ENCODE data around the gene TECTB. TPM values are rescaled to one million over a fixed set of nuclear protein-coding genes. Genes with fewer than 3 reads are reported as not detected.
A peak's percentile ranks its signal among the peaks of the same experiment; 100 is the strongest.

TECTB gene
- total RNA-seq, 1 donor from 2014 or later, result not detected

DNA sequence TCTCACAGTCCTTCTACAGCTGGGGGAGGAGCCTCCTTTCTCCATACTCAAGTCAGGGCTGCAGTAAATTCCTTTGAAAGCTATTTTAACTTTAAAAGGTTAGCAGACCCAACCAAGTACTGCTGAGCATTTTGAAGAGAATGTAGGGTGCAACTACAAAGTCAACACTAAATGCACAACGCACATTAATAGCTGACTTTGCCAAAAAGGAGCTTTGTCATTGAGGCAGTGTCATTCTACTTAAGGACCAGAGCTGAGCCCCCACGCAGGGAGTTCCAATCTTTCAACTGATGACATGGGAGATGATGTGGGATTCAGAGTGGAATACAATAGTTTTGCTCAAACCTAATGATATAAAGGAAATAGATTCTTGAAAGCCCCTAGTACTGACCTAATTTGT lies 20.3 kb downstream of the TECTB start:
- Mint-ChIP-seq H3K9me3 (ENCODE audit: unreplicated experiment) (no peaks in the 10 kb centered on the region), H3K36me3 (ENCODE audit: low read depth, unreplicated experiment) (no peaks in the 10 kb centered on the region), H3K27ac (ENCODE audit: unreplicated experiment) (no peak overlapping the region), H3K27me3 (ENCODE audit: low read depth, unreplicated experiment) (peaks cover 7% of the 10 kb centered on the region), H3K4me3 (ENCODE audit: unreplicated experiment) (no peak overlapping the region), H3K4me1 (ENCODE audit: low read depth, unreplicated experiment) (no peaks in the 10 kb centered on the region)
- Histone ChIP-seq H3K4me2 (ENCODE audit: low read length) (no peak overlapping the region), H3K27ac (ENCODE audit: low read depth, low read length) (no peak overlapping the region), H3K79me2 (ENCODE audit: insufficient read depth, low read length) (no peaks in the 10 kb centered on the region), H3K27me3 (ENCODE audit: insufficient read depth, low read length) (no peaks in the 10 kb centered on the region), H2AFZ (ENCODE audit: low read depth, low read length) (no peak overlapping the region), H3K4me1 (ENCODE audit: insufficient read depth, low read length) (no peaks in the 10 kb centered on the region), H3K4me3 (ENCODE audit: insufficient read depth, low read depth, low read length) (no peak overlapping the region), H3K9ac (ENCODE audit: low read length) (no peak overlapping the region), H3K9me3 (ENCODE audit: insufficient read depth, low read depth, low read length) (no peaks in the 10 kb centered on the region), H3K36me3 (ENCODE audit: insufficient read depth, low read length) (no peaks in the 10 kb centered on the region), H4K20me1 (ENCODE audit: insufficient read depth, low read length) (no peaks in the 10 kb centered on the region)
- no peak for TF ChIP-seq EZH2 (IDR thresholded peaks at IDR 0.05; ENCODE audit: insufficient read depth, low read length)
- TF ChIP-seq, protein P1, sequence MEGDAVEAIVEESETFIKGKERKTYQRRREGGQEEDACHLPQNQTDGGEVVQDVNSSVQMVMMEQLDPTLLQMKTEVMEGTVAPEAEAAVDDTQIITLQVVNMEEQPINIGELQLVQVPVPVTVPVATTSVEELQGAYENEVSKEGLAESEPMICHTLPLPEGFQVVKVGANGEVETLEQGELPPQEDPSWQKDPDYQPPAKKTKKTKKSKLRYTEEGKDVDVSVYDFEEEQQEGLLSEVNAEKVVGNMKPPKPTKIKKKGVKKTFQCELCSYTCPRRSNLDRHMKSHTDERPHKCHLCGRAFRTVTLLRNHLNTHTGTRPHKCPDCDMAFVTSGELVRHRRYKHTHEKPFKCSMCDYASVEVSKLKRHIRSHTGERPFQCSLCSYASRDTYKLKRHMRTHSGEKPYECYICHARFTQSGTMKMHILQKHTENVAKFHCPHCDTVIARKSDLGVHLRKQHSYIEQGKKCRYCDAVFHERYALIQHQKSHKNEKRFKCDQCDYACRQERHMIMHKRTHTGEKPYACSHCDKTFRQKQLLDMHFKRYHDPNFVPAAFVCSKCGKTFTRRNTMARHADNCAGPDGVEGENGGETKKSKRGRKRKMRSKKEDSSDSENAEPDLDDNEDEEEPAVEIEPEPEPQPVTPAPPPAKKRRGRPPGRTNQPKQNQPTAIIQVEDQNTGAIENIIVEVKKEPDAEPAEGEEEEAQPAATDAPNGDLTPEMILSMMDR (IDR thresholded peaks at IDR 0.05; ENCODE audit: insufficient read depth, low read depth, low read length), result no peak
- FAIRE-seq (no peak), DNase-seq (ENCODE audit: low read depth) (no peak)

DNA sequence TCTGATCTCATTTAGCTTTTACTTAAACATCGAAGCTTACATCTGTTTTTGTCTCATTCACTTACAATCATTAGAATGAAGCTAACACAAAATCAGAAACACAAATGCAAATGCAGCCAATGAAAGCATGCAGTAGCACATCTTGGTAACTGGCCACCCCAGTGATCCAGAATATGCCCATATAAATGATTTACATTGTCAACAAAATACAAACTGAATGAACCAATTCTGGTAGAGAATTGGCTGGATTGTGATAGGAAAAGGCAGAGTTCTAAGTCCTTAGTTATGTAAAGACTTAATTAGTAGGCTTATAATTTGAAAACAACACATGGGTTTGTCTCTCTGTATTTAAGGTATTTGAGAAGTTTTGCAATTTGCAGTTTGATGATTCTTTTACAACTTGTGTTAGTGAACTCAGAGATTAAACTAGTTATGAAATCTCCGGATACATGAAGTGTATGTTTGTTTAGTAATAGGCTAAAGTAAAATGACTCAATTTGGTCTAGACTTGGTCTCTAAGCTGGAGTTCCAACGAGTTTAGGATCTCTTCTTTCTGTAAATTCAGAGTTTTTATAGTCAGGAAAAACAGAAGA lies 21.2 kb downstream of the TECTB start:
- H3K27me3 Mint-ChIP-seq (ENCODE audit: low read depth, unreplicated experiment), result peaks cover 9% of the 10 kb centered on the region
- H3K9me3 Mint-ChIP-seq (ENCODE audit: unreplicated experiment), result no peaks in the 10 kb centered on the region
- Histone ChIP-seq H3K79me2 (ENCODE audit: insufficient read depth, low read length) (no peaks in the 10 kb centered on the region), H3K27me3 (ENCODE audit: insufficient read depth, low read length) (no peaks in the 10 kb centered on the region), H3K9me3 (ENCODE audit: insufficient read depth, low read depth, low read length) (no peaks in the 10 kb centered on the region), H3K9ac (ENCODE audit: low read length) (no peak overlapping the region), H3K36me3 (ENCODE audit: insufficient read depth, low read length) (no peaks in the 10 kb centered on the region), H4K20me1 (ENCODE audit: insufficient read depth, low read length) (no peaks in the 10 kb centered on the region), H3K27ac (ENCODE audit: low read depth, low read length) (no peak overlapping the region), H3K4me2 (ENCODE audit: low read length) (no peak overlapping the region), H3K4me3 (ENCODE audit: insufficient read depth, low read depth, low read length) (no peak overlapping the region), H3K4me1 (ENCODE audit: insufficient read depth, low read length) (no peaks in the 10 kb centered on the region), H2AFZ (ENCODE audit: low read depth, low read length) (no peak overlapping the region)
- H3K4me3 Mint-ChIP-seq (ENCODE audit: unreplicated experiment), result no peak overlapping the region
- no peak for TF ChIP-seq EZH2 (IDR thresholded peaks at IDR 0.05; ENCODE audit: insufficient read depth, low read length)
- TF ChIP-seq, protein P1 (IDR thresholded peaks at IDR 0.05; ENCODE audit: insufficient read depth, low read depth, low read length), result no peak
- no peak overlapping the region for H3K27ac Mint-ChIP-seq (ENCODE audit: unreplicated experiment)
- DNase-seq (ENCODE audit: low read depth) (no peak), FAIRE-seq (peak; percentile 59)
- no peaks in the 10 kb centered on the region for H3K4me1 Mint-ChIP-seq (ENCODE audit: low read depth, unreplicated experiment)
- H3K36me3 Mint-ChIP-seq (ENCODE audit: low read depth, unreplicated experiment), result no peaks in the 10 kb centered on the region

DNA sequence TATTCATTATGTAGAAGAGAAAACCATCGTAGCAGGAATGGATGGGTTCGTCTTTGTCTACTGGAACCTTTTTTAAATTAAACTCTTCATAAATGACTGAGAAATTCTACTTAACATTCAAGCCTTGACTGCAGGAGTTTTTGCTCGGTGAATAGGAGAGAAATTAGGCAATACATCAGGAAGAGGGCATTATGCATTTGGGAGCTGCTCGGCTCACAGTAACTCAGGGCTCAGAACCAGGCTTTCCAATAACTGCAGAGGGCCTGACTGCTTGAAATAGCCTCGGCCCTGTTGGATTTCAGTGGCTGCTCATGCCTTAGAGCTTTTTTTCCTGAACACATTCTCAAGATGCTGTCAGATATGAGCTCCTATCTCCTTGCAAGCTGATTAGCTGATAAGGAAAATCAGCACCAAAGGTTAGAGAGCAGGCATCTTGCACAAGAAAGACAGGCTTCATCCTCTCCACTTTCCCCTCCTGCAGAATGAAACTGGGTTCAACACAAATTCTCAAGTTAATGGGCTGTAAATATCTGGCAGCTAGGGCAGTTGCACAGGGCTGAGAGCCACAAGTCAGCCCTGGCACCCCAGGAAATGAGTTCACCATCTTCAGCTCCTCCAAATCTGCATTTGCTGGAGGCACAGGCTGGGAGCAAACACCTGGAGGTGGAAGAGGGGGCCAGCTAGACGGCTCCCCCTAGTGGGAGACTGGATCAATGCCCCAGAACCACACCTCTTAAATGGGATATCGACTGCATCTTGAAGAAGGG lies 24.3 kb downstream of the TECTB start:
- DNase-seq (ENCODE audit: low read depth) (peak; percentile 1), FAIRE-seq (no peak)
- H3K9me3 Mint-ChIP-seq (ENCODE audit: unreplicated experiment), result no peaks in the 10 kb centered on the region
- Histone ChIP-seq H3K4me2 (ENCODE audit: low read length) (no peak overlapping the region), H3K4me1 (ENCODE audit: insufficient read depth, low read length) (no peaks in the 10 kb centered on the region), H3K27me3 (ENCODE audit: insufficient read depth, low read length) (no peaks in the 10 kb centered on the region), H3K79me2 (ENCODE audit: insufficient read depth, low read length) (no peaks in the 10 kb centered on the region), H3K36me3 (ENCODE audit: insufficient read depth, low read length) (no peaks in the 10 kb centered on the region), H3K4me3 (ENCODE audit: insufficient read depth, low read depth, low read length) (no peak overlapping the region), H3K9me3 (ENCODE audit: insufficient read depth, low read depth, low read length) (no peaks in the 10 kb centered on the region), H4K20me1 (ENCODE audit: insufficient read depth, low read length) (no peaks in the 10 kb centered on the region), H3K9ac (ENCODE audit: low read length) (no peak overlapping the region), H3K27ac (ENCODE audit: low read depth, low read length) (no peak overlapping the region), H2AFZ (ENCODE audit: low read depth, low read length) (no peak overlapping the region)
- no peak overlapping the region for H3K27ac Mint-ChIP-seq (ENCODE audit: unreplicated experiment)
- TF ChIP-seq, protein P1 (IDR thresholded peaks at IDR 0.05; ENCODE audit: insufficient read depth, low read depth, low read length), result peak; percentile 74
- TF ChIP-seq EZH2 (IDR thresholded peaks at IDR 0.05; ENCODE audit: insufficient read depth, low read length), result no peak
- no peaks in the 10 kb centered on the region for H3K36me3 Mint-ChIP-seq (ENCODE audit: low read depth, unreplicated experiment)
- H3K27me3 Mint-ChIP-seq (ENCODE audit: low read depth, unreplicated experiment), result peaks cover 9% of the 10 kb centered on the region
- no peak overlapping the region for H3K4me3 Mint-ChIP-seq (ENCODE audit: unreplicated experiment)
- no peaks in the 10 kb centered on the region for H3K4me1 Mint-ChIP-seq (ENCODE audit: low read depth, unreplicated experiment)
